Measurements from ENCODE around the gene SKI.

DNA sequence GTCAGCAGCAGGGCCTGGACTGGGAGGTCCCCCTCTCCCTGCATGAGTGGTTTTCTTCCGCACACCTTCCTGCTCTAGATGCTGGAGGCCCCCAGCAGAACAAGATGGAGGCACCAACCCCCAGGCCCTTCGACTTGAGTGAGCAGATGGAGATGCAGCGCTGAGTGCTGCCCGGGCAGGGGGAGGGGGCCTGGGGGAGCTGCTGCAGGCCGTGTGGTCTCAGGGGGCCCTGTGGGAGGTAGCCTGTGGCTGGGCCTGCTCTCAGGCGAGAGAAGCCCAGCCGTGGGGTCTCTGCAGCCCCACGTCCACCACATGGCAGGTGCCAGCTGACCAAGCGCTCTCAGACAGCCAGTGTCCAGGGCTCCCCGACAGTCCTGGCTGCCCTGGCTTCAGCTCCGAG is 32.3 kb upstream of the SKI start:
- TF ChIP-seq POLR2A (IDR thresholded peaks at IDR 0.05; ENCODE audit: low read depth, low read length) (no peak), POLR2AphosphoS5 (IDR thresholded peaks at IDR 0.05; ENCODE audit: low read depth, low read length) (no peak), TAF1 (IDR thresholded peaks at IDR 0.05; ENCODE audit: borderline replicate concordance, low read depth, low read length) (no peak)

All from GM12892 (cell line).